Mesothelial cell of epicardium (in vitro differentiated cells): ENCODE measurements around the gene MED14. TPM values are rescaled to one million over a fixed set of nuclear protein-coding genes. Genes with fewer than 3 reads are reported as not detected.

Experiments used
- DNase-seq, 2 experiments: peaks; one replicate each; pipeline ENCODE4 v3.0.0; 2021; ENCODE audit warnings: low spot score in 2 of 2; ENCODE audit not compliant: unreplicated experiment in 2 of 2
- H3K27ac Mint-ChIP-seq: 2 replicates; pipeline ENCODE4 v1.8.0; 2021; ENCODE audit warnings: mixed read lengths
- H3K27me3 Mint-ChIP-seq: 2 replicates; pipeline ENCODE4 v1.8.0; 2021; ENCODE audit warnings: low read depth, mixed read lengths
- H3K36me3 Mint-ChIP-seq: 2 replicates; pipeline ENCODE4 v1.8.0; 2021; ENCODE audit warnings: mixed read lengths
- H3K4me1 Mint-ChIP-seq: 2 replicates; pipeline ENCODE4 v1.8.0; 2021; ENCODE audit warnings: mixed read lengths
- H3K4me3 Mint-ChIP-seq: 2 replicates; pipeline ENCODE4 v1.8.0; 2021; ENCODE audit warnings: mild to moderate bottlenecking, moderate library complexity, mixed read lengths
- H3K9me3 Mint-ChIP-seq: 2 replicates; pipeline ENCODE4 v1.8.0; 2021; ENCODE audit warnings: mixed read lengths
- CTCF ChIP-seq: fragments of 200-600 bp; sonication (generic); IDR thresholded peaks from one replicate; pipeline ENCODE4 v1.5.0; 2021; ENCODE audit warnings: antibody characterized with exemption; ENCODE audit not compliant: unreplicated experiment
- total RNA-seq: library from RNA; stranded (reverse); gene quantifications from 3 replicates; pipeline ENCODE4 v1.2.1, GENCODE V29; 2021

The MED14 gene
- total RNA-seq, 1 donor from 2014 or later, result 46.8 TPM

DNA sequence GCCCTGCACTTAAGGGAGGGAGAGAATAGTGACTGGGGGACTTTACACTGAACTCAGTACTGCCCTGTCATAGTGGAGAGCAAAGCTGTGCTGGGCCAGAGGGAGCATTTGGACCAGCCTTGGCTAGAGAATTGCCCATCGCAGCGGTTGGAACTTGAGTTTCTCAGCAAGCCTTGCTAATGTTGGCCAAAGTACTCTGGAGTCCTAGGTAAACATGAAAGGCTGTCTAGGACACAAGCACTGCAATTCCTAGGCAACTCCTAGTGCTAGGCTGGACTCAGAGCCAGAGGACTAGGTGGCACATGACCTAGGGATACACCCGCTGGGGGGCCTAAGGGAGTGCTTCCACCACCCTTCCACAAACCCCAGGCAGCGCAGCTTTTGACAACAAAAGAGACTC lies 15.0 kb downstream of the MED14 start:
- TF ChIP-seq CTCF, result no peak
- no peak overlapping the region for H3K27ac Mint-ChIP-seq

DNA sequence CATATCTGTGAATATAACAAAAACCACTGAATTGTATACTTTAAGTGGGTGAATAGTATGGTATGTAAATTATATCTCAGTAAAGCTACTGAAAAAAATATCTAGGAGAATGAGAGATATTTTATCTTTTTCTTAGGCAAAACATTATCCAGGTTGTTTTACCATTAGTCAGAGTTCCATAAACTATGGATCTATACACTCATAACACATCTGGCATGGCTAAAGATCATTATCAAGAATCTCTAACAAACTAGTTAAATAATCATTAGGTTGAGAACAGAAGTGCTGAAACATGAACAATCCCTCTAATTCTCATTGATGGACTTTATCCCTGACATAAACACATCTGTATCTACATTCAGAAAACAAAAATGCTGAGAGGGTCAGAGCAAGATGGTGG lies 15.6 kb downstream of the MED14 start:
- Mint-ChIP-seq H3K27me3 (no peaks in the 10 kb centered on the region), H3K4me3 (no peak overlapping the region), H3K27ac (no peak overlapping the region), H3K36me3 (peaks cover 30% of the 10 kb centered on the region), H3K4me1 (peaks cover 3% of the 10 kb centered on the region), H3K9me3 (peaks cover 35% of the 10 kb centered on the region)
- TF ChIP-seq CTCF, result no peak
- no peak for DNase-seq

More for the DNA sequence above, 15.0 kb downstream of the MED14 start:
- Mint-ChIP-seq H3K9me3 (peaks cover 35% of the 10 kb centered on the region), H3K27me3 (no peaks in the 10 kb centered on the region), H3K4me1 (peaks cover 3% of the 10 kb centered on the region), H3K4me3 (no peak overlapping the region), H3K36me3 (peaks cover 30% of the 10 kb centered on the region)
- DNase-seq, result no peak

DNA sequence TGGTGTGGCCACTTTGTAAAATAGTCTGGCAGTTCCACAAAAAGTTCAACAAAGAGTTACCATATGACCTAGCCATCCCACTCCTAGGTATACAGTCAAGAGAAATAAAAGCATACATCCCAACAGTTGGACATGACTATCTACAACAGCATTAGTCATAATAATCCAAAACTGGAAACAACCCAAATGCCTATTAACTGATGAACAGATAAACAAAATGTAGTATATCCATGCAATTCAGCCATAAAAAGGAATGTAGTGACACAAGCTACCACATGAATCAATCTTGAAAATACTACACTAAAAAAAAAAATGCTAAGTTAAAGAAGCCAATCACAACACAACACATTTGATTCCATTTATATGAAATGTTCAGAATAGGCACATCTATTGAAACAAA lies 16.1 kb downstream of the MED14 start:
- no peak for TF ChIP-seq CTCF
- Mint-ChIP-seq H3K4me3 (no peak overlapping the region), H3K9me3 (peaks cover 35% of the 10 kb centered on the region), H3K27ac (no peak overlapping the region), H3K4me1 (peaks cover 3% of the 10 kb centered on the region), H3K36me3 (peaks cover 28% of the 10 kb centered on the region), H3K27me3 (no peaks in the 10 kb centered on the region)
- no peak for DNase-seq

DNA sequence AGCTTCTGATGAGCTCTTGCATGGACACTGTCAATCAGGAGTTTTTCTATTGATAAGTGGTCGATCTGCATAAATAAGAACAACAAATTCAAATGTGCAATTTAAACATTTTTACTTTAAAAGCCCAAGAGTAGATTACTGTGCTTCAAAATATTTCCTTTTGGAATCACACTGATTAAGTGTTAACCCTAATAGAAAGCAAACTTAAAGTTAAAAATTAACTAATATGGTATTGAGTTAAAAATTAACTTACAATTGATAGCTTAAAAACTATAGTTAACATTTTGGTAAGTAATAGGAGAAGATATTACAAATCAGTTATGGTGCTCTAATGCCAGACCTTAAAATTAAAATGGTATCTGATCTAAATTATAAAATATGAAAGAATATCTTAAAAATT lies 25.9 kb downstream of the MED14 start:
- Mint-ChIP-seq H3K9me3 (peaks cover 11% of the 10 kb centered on the region), H3K27ac (no peak overlapping the region), H3K27me3 (no peaks in the 10 kb centered on the region), H3K4me1 (no peaks in the 10 kb centered on the region), H3K36me3 (peaks cover 7% of the 10 kb centered on the region), H3K4me3 (no peak overlapping the region)
- DNase-seq, result no peak
- TF ChIP-seq CTCF, result no peak

DNA sequence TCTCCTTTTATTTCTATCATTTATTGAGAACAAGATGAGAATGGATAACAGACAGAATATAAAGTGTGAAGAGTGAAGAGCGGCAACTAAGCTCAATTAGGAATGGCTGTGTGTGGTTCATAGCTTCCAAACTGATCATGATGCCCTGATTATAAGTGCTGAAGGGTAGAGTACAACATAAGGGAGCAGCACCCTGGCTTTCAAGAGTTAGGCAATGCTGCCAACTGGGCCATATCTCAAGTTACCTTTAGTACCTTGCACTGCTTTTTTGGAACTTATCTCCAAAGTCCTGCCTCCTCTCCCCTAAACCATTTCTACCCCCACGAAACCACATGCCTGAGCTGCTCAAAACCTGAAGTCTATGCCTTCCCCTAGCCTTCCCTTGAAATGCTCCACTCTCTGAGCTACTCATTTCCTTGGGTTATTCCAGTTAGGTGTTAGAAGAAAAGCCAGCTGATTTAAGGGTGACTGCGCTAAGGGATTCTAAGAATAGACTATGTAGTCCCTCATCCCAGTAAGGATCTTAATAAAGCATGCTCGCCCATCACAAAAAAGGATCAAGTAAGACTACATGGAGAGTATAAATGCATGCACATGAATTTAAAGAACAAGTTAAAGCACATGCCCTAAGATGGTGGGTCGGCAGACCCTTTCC lies 29.6 kb downstream of the MED14 start:
- no peak for DNase-seq
- H3K27ac Mint-ChIP-seq, result no peak overlapping the region
- no peak overlapping the region for H3K4me3 Mint-ChIP-seq
- H3K36me3 Mint-ChIP-seq, result peaks cover 5% of the 10 kb centered on the region
- H3K4me1 Mint-ChIP-seq, result no peaks in the 10 kb centered on the region
- no peak for TF ChIP-seq CTCF
- H3K27me3 Mint-ChIP-seq, result no peaks in the 10 kb centered on the region
- H3K9me3 Mint-ChIP-seq, result peaks cover 15% of the 10 kb centered on the region
